Hepatocyte (in vitro differentiated cells): ENCODE measurements around the gene NUCB2. TPM values are rescaled to one million over a fixed set of nuclear protein-coding genes. Genes with fewer than 3 reads are reported as not detected.

ENCODE experiments used
- DNase-seq: peaks from one replicate; pipeline ENCODE4 v3.0.0-alpha.2; 2016; ENCODE audit warnings: low spot score
- H2AFZ ChIP-seq: fragments of 200-600 bp; sonication (generic); 2 replicates; pipeline ENCODE4 v1.6.0; 2016; ENCODE audit warnings: antibody characterized with exemption, mild to moderate bottlenecking
- H3K27ac ChIP-seq: fragments of 200-600 bp; sonication (generic); 2 replicates; pipeline ENCODE4 v1.5.1; 2016; ENCODE audit warnings: mild to moderate bottlenecking
- H3K27me3 ChIP-seq: fragments of 200-600 bp; sonication (generic); 2 replicates; pipeline ENCODE4 v1.6.1; 2016
- H3K36me3 ChIP-seq: fragments of 200-600 bp; sonication (generic); replicated peaks from 2 replicates; pipeline ENCODE4 v1.5.1; 2016; ENCODE audit warnings: low read depth; ENCODE audit not compliant: insufficient read depth
- H3K4me1 ChIP-seq: fragments of 200-600 bp; sonication (generic); 2 replicates; pipeline ENCODE4 v1.5.1; 2016; ENCODE audit warnings: mild to moderate bottlenecking, moderate library complexity; ENCODE audit not compliant: insufficient read depth
- H3K4me2 ChIP-seq: fragments of 200-600 bp; sonication (generic); 2 replicates; pipeline ENCODE4 v1.6.0; 2016
- H3K4me3 ChIP-seq: fragments of 200-600 bp; sonication (generic); 2 replicates; pipeline ENCODE4 v1.5.1; 2016; ENCODE audit warnings: mild to moderate bottlenecking
- H3K79me2 ChIP-seq: fragments of 200-600 bp; sonication (generic); 2 replicates; pipeline ENCODE4 v1.6.0; 2017; ENCODE audit warnings: mild to moderate bottlenecking
- H3K9me2 ChIP-seq: fragments of 200-600 bp; sonication (generic); replicated peaks from 2 replicates; pipeline ENCODE4 v1.6.0; 2017; ENCODE audit warnings: mild to moderate bottlenecking; ENCODE audit not compliant: insufficient read depth
- H3K9me3 ChIP-seq: fragments of 200-600 bp; sonication (generic); 2 replicates; pipeline ENCODE4 v1.5.1; 2016; ENCODE audit warnings: low read depth, mild to moderate bottlenecking
- H4K20me1 ChIP-seq: fragments of 200-600 bp; sonication (generic); 2 replicates; pipeline ENCODE4 v1.6.0; 2016; ENCODE audit warnings: mild to moderate bottlenecking; ENCODE audit not compliant: insufficient read depth, poor library complexity, severe bottlenecking
- CTCF ChIP-seq: fragments of 200-600 bp; sonication (generic); IDR thresholded peaks from 2 replicates; pipeline ENCODE4 v1.5.1; 2016; ENCODE audit warnings: antibody characterized with exemption, mild to moderate bottlenecking; ENCODE audit not compliant: poor library complexity
- EZH2 ChIP-seq: fragments of 200-600 bp; sonication (generic); IDR thresholded peaks from 2 replicates; pipeline ENCODE4 v1.6.1; 2016; ENCODE audit warnings: antibody characterized with exemption, mild to moderate bottlenecking, borderline replicate concordance
- EZH2phosphoT487 ChIP-seq: fragments of 200-600 bp; sonication (generic); IDR thresholded peaks from one replicate; pipeline ENCODE4 v1.6.1; 2018; ENCODE audit warnings: antibody characterized with exemption, mild to moderate bottlenecking, low read depth, moderate library complexity; ENCODE audit not compliant: unreplicated experiment, severe bottlenecking
- WGBS: methylation state at CpG from one replicate; pipeline ENCODE4 v1.1.6; 2016; ENCODE audit warnings: low lambda C conversion rate; ENCODE audit errors: missing lambda C conversion rate; 5-methylcytosine and 5-hydroxymethylcytosine counted together
- polyA plus RNA-seq: library from polyadenylated mRNA; unstranded; fragments of >200 nt; fragmentation: Nextera tagmentation; extraction: Ambion mirVana; gene quantifications from 2 replicates; pipeline ENCODE4 v1.2.1, GENCODE V29; 2016
- total RNA-seq: library from RNA; depleted of rRNA; stranded (reverse); fragments of >200 nt; gene quantifications from 2 replicates; pipeline ENCODE4 v1.2.3, GENCODE V29; 2014

Gene NUCB2
- total and polyA plus RNA-seq, 2 experiments from 2014 or later = 93.4 to 196 TPM

GRCh38 chr11:17259519-17259918 is 17.0 kb upstream of the NUCB2 start:
- 100% methylated on average over 1 of the region's 1 CpG for WGBS
- H3K4me2 ChIP-seq = no peak overlapping the region
- H3K27ac ChIP-seq = no peak overlapping the region
- H2AFZ ChIP-seq = no peak overlapping the region
- no peak for DNase-seq
- H3K9me2 ChIP-seq = no peaks in the 10 kb centered on the region
- no peaks in the 10 kb centered on the region for H3K9me3 ChIP-seq
- TF ChIP-seq EZH2 (no peak), CTCF (no peak), EZH2phosphoT487 (no peak)
- H3K79me2 ChIP-seq = no peaks in the 10 kb centered on the region
- H3K4me1 ChIP-seq = peaks cover 5% of the 10 kb centered on the region
- H3K27me3 ChIP-seq = no peaks in the 10 kb centered on the region
- no peaks in the 10 kb centered on the region for H4K20me1 ChIP-seq
- no peaks in the 10 kb centered on the region for H3K36me3 ChIP-seq
- H3K4me3 ChIP-seq = no peak overlapping the region

GRCh38 chr11:17260020-17260419 is 16.5 kb upstream of the NUCB2 start:
- no peak overlapping the region for H2AFZ ChIP-seq
- H3K36me3 ChIP-seq = no peaks in the 10 kb centered on the region
- TF ChIP-seq CTCF = no peak
- TF ChIP-seq EZH2 = no peak
- no peak for TF ChIP-seq EZH2phosphoT487

GRCh38 chr11:17263769-17264168 is 12.8 kb upstream of the NUCB2 start:
- Histone ChIP-seq H3K9me3 (no peaks in the 10 kb centered on the region), H3K4me1 (no peaks in the 10 kb centered on the region), H3K4me2 (no peak overlapping the region), H3K9me2 (no peaks in the 10 kb centered on the region), H3K36me3 (no peaks in the 10 kb centered on the region), H3K4me3 (no peak overlapping the region), H4K20me1 (no peaks in the 10 kb centered on the region), H3K79me2 (no peaks in the 10 kb centered on the region), H2AFZ (no peak overlapping the region), H3K27ac (no peak overlapping the region), H3K27me3 (no peaks in the 10 kb centered on the region)
- WGBS = 59% methylated on average over 1 of the region's 1 CpG
- no peak for TF ChIP-seq CTCF
- TF ChIP-seq EZH2 = no peak
- TF ChIP-seq EZH2phosphoT487 = no peak
- no peak for DNase-seq

More at GRCh38 chr11:17260020-17260419, 16.5 kb upstream of the NUCB2 start:
- Histone ChIP-seq H3K79me2 (no peaks in the 10 kb centered on the region), H3K4me2 (no peak overlapping the region), H4K20me1 (no peaks in the 10 kb centered on the region), H3K9me2 (no peaks in the 10 kb centered on the region), H3K9me3 (no peaks in the 10 kb centered on the region), H3K4me3 (no peak overlapping the region), H3K27me3 (no peaks in the 10 kb centered on the region), H3K27ac (no peak overlapping the region), H3K4me1 (peaks cover 5% of the 10 kb centered on the region)
- DNase-seq = no peak

GRCh38 chr11:17266781-17267180 is 9.8 kb upstream of the NUCB2 start:
- no peak overlapping the region for H3K27ac ChIP-seq
- H3K9me2 ChIP-seq = no peaks in the 10 kb centered on the region
- H3K4me1 ChIP-seq = no peaks in the 10 kb centered on the region
- H3K79me2 ChIP-seq = no peaks in the 10 kb centered on the region
- no peak overlapping the region for H2AFZ ChIP-seq
- H3K9me3 ChIP-seq = no peaks in the 10 kb centered on the region
- no peak overlapping the region for H3K4me3 ChIP-seq
- no peak for DNase-seq
- no peak for TF ChIP-seq EZH2phosphoT487
- TF ChIP-seq CTCF = no peak
- no peak overlapping the region for H3K4me2 ChIP-seq
- H3K27me3 ChIP-seq = no peaks in the 10 kb centered on the region
- 91% methylated on average over 5 of the region's 5 CpGs for WGBS
- H3K36me3 ChIP-seq = no peaks in the 10 kb centered on the region
- H4K20me1 ChIP-seq = no peaks in the 10 kb centered on the region
